ENCODE data around the gene EIPR1.
"Not testable (repeated sequence)": the region's sequence is repeated elsewhere in the genome, so short reads cannot be mapped to it uniquely, and the experiment has no call there.

The EIPR1 gene

GRCh38 chr2:3287896-3288295 lies 89.7 kb downstream of the EIPR1 start:
- no peak for DNase-seq (ENCODE audit: low spot score)

- DNase-seq (ENCODE audit: low spot score): not testable (repeated sequence)
Measured at GRCh38 chr2:3286646-3287036, 91.0 kb downstream of the EIPR1 start.

GRCh38 chr2:3285901-3286645 lies 91.5 kb downstream of the EIPR1 start:
- DNase-seq (ENCODE audit: low spot score): no peak

GRCh38 chr2:3284657-3285630 lies 92.7 kb downstream of the EIPR1 start:
- no peak for DNase-seq (ENCODE audit: low spot score)

GRCh38 chr2:3283876-3284656 lies 93.6 kb downstream of the EIPR1 start:
- not testable (repeated sequence) for DNase-seq (ENCODE audit: low spot score)

GRCh38 chr2:3283206-3283605 lies 94.4 kb downstream of the EIPR1 start:
- no peak for DNase-seq (ENCODE audit: low spot score)

- DNase-seq (ENCODE audit: low spot score): no peak
Measured at GRCh38 chr2:3282056-3282998, 95.3 kb downstream of the EIPR1 start.

GRCh38 chr2:3280683-3281520 lies 96.7 kb downstream of the EIPR1 start:
- DNase-seq (ENCODE audit: low spot score): no peak

GRCh38 chr2:3280197-3280596 lies 97.4 kb downstream of the EIPR1 start:
- DNase-seq (ENCODE audit: low spot score): no peak

GRCh38 chr2:3279236-3279960 lies 98.2 kb downstream of the EIPR1 start:
- DNase-seq (ENCODE audit: low spot score): no peak

- DNase-seq (ENCODE audit: low spot score): no peak
Measured at GRCh38 chr2:3278521-3279218, 98.9 kb downstream of the EIPR1 start.

- DNase-seq (ENCODE audit: low spot score): no peak
Measured at GRCh38 chr2:3277748-3278520, 99.7 kb downstream of the EIPR1 start.

- no peak for DNase-seq (ENCODE audit: low spot score)
Measured at GRCh38 chr2:3277050-3277747, 100.4 kb downstream of the EIPR1 start.

- no peak for DNase-seq (ENCODE audit: low spot score)
Measured at GRCh38 chr2:3272761-3273160, 104.9 kb downstream of the EIPR1 start.

- DNase-seq (ENCODE audit: low spot score): no peak
Measured at GRCh38 chr2:3270095-3270478, 107.5 kb downstream of the EIPR1 start.

- DNase-seq (ENCODE audit: low spot score): no peak
Measured at GRCh38 chr2:3269425-3270094, 108.1 kb downstream of the EIPR1 start.

GRCh38 chr2:3268705-3269029 lies 109.0 kb downstream of the EIPR1 start:
- DNase-seq (ENCODE audit: low spot score): no peak
